IMR-90 (cell line): ENCODE results near the gene GTPBP6. TPM values are rescaled to one million over a fixed set of nuclear protein-coding genes. Genes with fewer than 3 reads are reported as not detected.
"Not testable (repeated sequence)": the region's sequence is repeated elsewhere in the genome, so short reads cannot be mapped to it uniquely, and the experiment has no call there.

Experiments
- ATAC-seq: fragments of 200-7000 bp; cut with Tn5 transposase; 2 replicates; pipeline ENCODE4 v1.9.1; 2020; ENCODE audit warnings: low read depth, mild to moderate bottlenecking, moderate library complexity
- BruUV-seq: library from RNA; stranded (reverse); fragments of 400-500 nt; replicated peaks from 2 replicates; lab custom pipeline; 2021; lab: Mats Ljungman, UMichigan
- CTCF ChIA-PET: fragments of 300-600 bp; formaldehyde crosslinking; extraction: SDS; loops from one replicate; lab custom pipeline; 2021; ENCODE audit warnings: antibody characterized with exemption; lab: Yijun Ruan, JAX
- POLR2A ChIA-PET: fragments of 300-600 bp; sonication (Branson Sonifier 250); formaldehyde crosslinking; loops from one replicate; lab custom pipeline; 2022; ENCODE audit warnings: antibody characterized with exemption; ENCODE audit not compliant: unreplicated experiment; lab: Charles Lee
- DNase-seq: peaks from one replicate; pipeline ENCODE4 v3.0.0; 2013
- H2AFZ ChIP-seq: replicated peaks from 2 replicates; pipeline ENCODE3; 2013; ENCODE audit warnings: low read length, mild to moderate bottlenecking; ENCODE audit not compliant: poor library complexity
- H2AK5ac ChIP-seq: 2 replicates; pipeline ENCODE4 v1.6.1; 2013; ENCODE audit warnings: low read depth, low read length, inconsistent platforms
- H2AK9ac ChIP-seq: replicated peaks from 2 replicates; pipeline ENCODE3; 2013; ENCODE audit warnings: mild to moderate bottlenecking, low read depth, low read length, moderate library complexity; ENCODE audit not compliant: poor library complexity
- H2BK120ac ChIP-seq: 2 replicates; pipeline ENCODE4 v1.6.1; 2013; ENCODE audit warnings: low read depth, low read length, inconsistent platforms
- H2BK15ac ChIP-seq: 3 replicates; pipeline ENCODE4 v1.6.1; 2013; ENCODE audit warnings: low read depth, low read length, inconsistent platforms
- H2BK20ac ChIP-seq: 2 replicates; pipeline ENCODE4 v1.6.1; 2013; ENCODE audit warnings: low read depth, mild to moderate bottlenecking, inconsistent platforms, low read length, moderate library complexity
- H2BK5ac ChIP-seq: 2 replicates; pipeline ENCODE4 v1.6.1; 2013; ENCODE audit warnings: mild to moderate bottlenecking, low read depth, low read length, inconsistent platforms; ENCODE audit not compliant: poor library complexity, severe bottlenecking
- H3K14ac ChIP-seq: replicated peaks from 2 replicates; pipeline ENCODE4 v1.6.1; 2013; ENCODE audit warnings: low read depth, low read length, inconsistent platforms
- H3K18ac ChIP-seq: 2 replicates; pipeline ENCODE4 v1.6.1; 2013; ENCODE audit warnings: low read depth, low read length, control low read depth
- H3K23ac ChIP-seq: 2 replicates; pipeline ENCODE4 v1.6.1; 2013; ENCODE audit warnings: low read depth, low read length, inconsistent platforms
- H3K27ac ChIP-seq: 2 replicates; pipeline ENCODE4 v1.5.1; 2013; ENCODE audit warnings: mild to moderate bottlenecking, control low read depth, low read length; ENCODE audit not compliant: insufficient read depth
- H3K27me3 ChIP-seq: 2 replicates; pipeline ENCODE4 v1.6.1; 2013; ENCODE audit warnings: low read length; ENCODE audit not compliant: control insufficient read depth, insufficient read depth
- H3K36me3 ChIP-seq: 2 replicates; pipeline ENCODE4 v1.6.1; 2013; ENCODE audit warnings: low read length, mixed read lengths; ENCODE audit not compliant: control insufficient read depth, insufficient read depth
- H3K4ac ChIP-seq: 2 replicates; pipeline ENCODE4 v1.6.1; 2013; ENCODE audit warnings: low read depth, low read length, inconsistent platforms
- H3K4me1 ChIP-seq: 2 replicates; pipeline ENCODE4 v1.6.1; 2013; ENCODE audit warnings: low read length, mixed read lengths; ENCODE audit not compliant: control insufficient read depth, insufficient read depth
- H3K4me2 ChIP-seq: 2 replicates; pipeline ENCODE4 v1.6.1; 2013; ENCODE audit warnings: low read depth, mild to moderate bottlenecking, control low read depth, low read length, moderate library complexity
- H3K4me3 ChIP-seq: 2 replicates; pipeline ENCODE4 v1.5.1; 2013; ENCODE audit warnings: low read depth, mild to moderate bottlenecking, control low read depth, low read length, moderate library complexity; ENCODE audit not compliant: insufficient read depth
- H3K56ac ChIP-seq: 2 replicates; pipeline ENCODE4 v1.6.1; 2013; ENCODE audit warnings: low read length, inconsistent platforms; ENCODE audit not compliant: insufficient read depth; ENCODE audit errors: extremely low read depth
- H3K79me1 ChIP-seq, 2 experiments: 2 replicates each; pipeline ENCODE4 v1.6.1; 2013; ENCODE audit warnings: low read length in 2 of 2, inconsistent platforms in 1 of 2, low read depth in 1 of 2
- H3K9ac ChIP-seq: 2 replicates; pipeline ENCODE4 v1.6.1; 2013; ENCODE audit warnings: low read depth, low read length, control low read depth
- H3K9me1 ChIP-seq: 2 replicates; pipeline ENCODE4 v1.6.1; 2013; ENCODE audit warnings: low read length, inconsistent platforms; ENCODE audit not compliant: insufficient read depth
- H3K9me3 ChIP-seq: 2 replicates; pipeline ENCODE4 v1.6.1; 2013; ENCODE audit warnings: low read length; ENCODE audit not compliant: control insufficient read depth, insufficient read depth
- H4K20me1 ChIP-seq: 2 replicates; pipeline ENCODE4 v1.6.1; 2013; ENCODE audit warnings: low read length, inconsistent platforms; ENCODE audit not compliant: insufficient read depth
- H4K5ac ChIP-seq: 2 replicates; pipeline ENCODE4 v1.6.1; 2013; ENCODE audit warnings: mild to moderate bottlenecking, low read depth, low read length, control low read depth
- H4K8ac ChIP-seq, 2 experiments: 2 replicates each; pipeline ENCODE4 v1.6.1; 2013; ENCODE audit warnings: low read depth in 2 of 2, low read length in 2 of 2, control low read depth in 1 of 2, inconsistent platforms in 1 of 2
- H4K91ac ChIP-seq: 2 replicates; pipeline ENCODE4 v1.6.1; 2013; ENCODE audit warnings: low read depth, low read length, inconsistent platforms; ENCODE audit not compliant: insufficient read depth
- WGBS, 2 experiments: methylation state at CpG; one replicate each; pipeline versions ENCODE4 v1.1.5 to v1.1.7; 2013; ENCODE audit warnings: missing lambda C conversion rate in 2 of 2; ENCODE audit not compliant: insufficient read length in 1 of 2; ENCODE audit errors: extremely low coverage in 2 of 2; 5-methylcytosine and 5-hydroxymethylcytosine counted together
- dilution Hi-C: fragments of 300-500 bp; cut with HindIII; formaldehyde crosslinking; loops from one replicate; pipeline ENCODE4 v1.14.3; 2018; ENCODE audit warnings: low sequenced_read_pairs; ENCODE audit not compliant: unreplicated experiment
- in situ Hi-C: fragments of 300-500 bp; cut with MboI; formaldehyde crosslinking; loops from 3 replicates; pipeline ENCODE4 v1.14.3; 2019; ENCODE audit warnings: low sequenced_read_pairs, inconsistent platforms, mixed read lengths
- intact Hi-C: fragments of 100-400 bp; cut with micrococcal nuclease; formaldehyde crosslinking; loops from 2 replicates; pipeline ENCODE4 v1.10.0; 2022
- polyA plus RNA-seq, 3 experiments: library from polyadenylated mRNA; depleted of rRNA; stranded (reverse); fragments of >200 nt; gene quantifications; 2 replicates each; pipeline ENCODE4 v1.2.3, GENCODE V29; 2012; ENCODE audit warnings: low replicate concordance in 1 of 3
- total RNA-seq: library from RNA; depleted of rRNA; stranded (reverse); fragments of >200 nt; gene quantifications from 2 replicates; pipeline ENCODE4 v1.2.3, GENCODE V29; 2012

The GTPBP6 gene
- total and polyA plus RNA-seq, 2 of the 4 experiments (the other 2 are of a cell fraction), result 24.0 to 31.6 TPM

- H2BK15ac ChIP-seq, H3K23ac ChIP-seq, H3K4me2 ChIP-seq, H4K91ac ChIP-seq, H4K20me1 ChIP-seq, H2BK120ac ChIP-seq, in situ Hi-C loops, H3K18ac ChIP-seq, intact Hi-C loops, H2BK5ac ChIP-seq, H2AK5ac ChIP-seq, CTCF ChIA-PET, dilution Hi-C loops, H3K36me3 ChIP-seq, H3K9me1 ChIP-seq, BruUV-seq, H3K56ac ChIP-seq, H3K9ac ChIP-seq, H3K4ac ChIP-seq, H3K4me1 ChIP-seq, H2AFZ ChIP-seq, H3K9me3 ChIP-seq, H3K4me3 ChIP-seq, H4K8ac ChIP-seq, ATAC-seq, H3K27ac ChIP-seq, H3K79me1 ChIP-seq, DNase-seq, H4K5ac ChIP-seq, POLR2A ChIA-PET, H2BK20ac ChIP-seq, H3K14ac ChIP-seq, H3K27me3 ChIP-seq, H2AK9ac ChIP-seq: not testable (repeated sequence)
- no CpG with 5 or more reads among the region's 14 CpGs for WGBS, 2 experiments
Measured at GRCh38 chrX:257054-257453, 61.5 kb downstream of the GTPBP6 start.
